SK-N-SH (cell line): ENCODE results near the gene ADAMTS9. TPM values are rescaled to one million over a fixed set of nuclear protein-coding genes. Genes with fewer than 3 reads are reported as not detected.

Experiments used
- CTCF ChIA-PET: fragments of 300-600, 350-600 bp; formaldehyde crosslinking; extraction: SDS; loops from one replicate; lab custom pipeline; 2021; lab: Yijun Ruan, JAX
- POLR2A ChIA-PET: fragments of 350-600 bp; sonication (Branson Sonifier 250); formaldehyde crosslinking; extraction: SDS; loops from one replicate; lab custom pipeline; 2020; ENCODE audit warnings: antibody characterized with exemption, inconsistent platforms; lab: Yijun Ruan, JAX
- DNase-seq: peaks from one replicate; pipeline ENCODE4 v3.0.0; 2012
- H2AFZ ChIP-seq: fragments of 200-600 bp; sonication (generic); 2 replicates; pipeline ENCODE4 v1.8.1; 2016; ENCODE audit warnings: antibody characterized with exemption, mild to moderate bottlenecking, low read depth
- H3F3A ChIP-seq: fragments of 200-600 bp; sonication (generic); replicated peaks from 2 replicates; pipeline ENCODE3; 2016; ENCODE audit warnings: antibody characterized with exemption, mild to moderate bottlenecking; ENCODE audit not compliant: insufficient read depth
- H3K27ac ChIP-seq, 2 experiments: fragments of 200-500 bp in 1 of 2; fragments of 200-600 bp in 1 of 2; sonication (Bioruptor generic) in 1 of 2; sonication (generic), shearing (Covaris generic) in 1 of 2; 2 replicates each; pipeline versions ENCODE4 v1.5.1 to v1.6.1; 2014 to 2016; ENCODE audit warnings: low read depth in 2 of 2, inconsistent platforms in 1 of 2, low read length in 1 of 2, mild to moderate bottlenecking in 1 of 2, mixed read lengths in 1 of 2
- H3K27me3 ChIP-seq: fragments of 200-600 bp; sonication (generic), shearing (Covaris generic); 2 replicates; pipeline ENCODE4 v1.6.1; 2016; ENCODE audit warnings: mixed run types; ENCODE audit not compliant: insufficient read depth
- H3K36me3 ChIP-seq, 2 experiments: fragments of 200-500 bp in 1 of 2; fragments of 200-600 bp in 1 of 2; sonication (Bioruptor generic) in 1 of 2; sonication (generic) in 1 of 2; replicated peaks in 1 of 2; 2 replicates each; pipeline versions ENCODE3 to v1.5.1; 2014 to 2016; ENCODE audit warnings: low read length in 1 of 2, mild to moderate bottlenecking in 1 of 2; ENCODE audit not compliant: insufficient read depth in 2 of 2, control insufficient read depth in 1 of 2
- H3K4me1 ChIP-seq, 2 experiments: fragments of 200-500 bp in 1 of 2; fragments of 200-600 bp in 1 of 2; sonication (Bioruptor generic) in 1 of 2; sonication (generic), shearing (Covaris generic) in 1 of 2; 2 replicates each; pipeline versions ENCODE4 v1.5.1 to v1.6.1; 2014 to 2016; ENCODE audit warnings: low read depth in 1 of 2, low read length in 1 of 2, mixed run types in 1 of 2; ENCODE audit not compliant: insufficient read depth in 2 of 2, control insufficient read depth in 1 of 2
- H3K4me2 ChIP-seq: fragments of 200-600 bp; sonication (generic), shearing (Covaris generic); 2 replicates; pipeline ENCODE4 v1.6.1; 2017; ENCODE audit warnings: mixed run types
- H3K4me3 ChIP-seq, 2 experiments: fragments of 200-500 bp in 1 of 2; fragments of 200-600 bp in 1 of 2; sonication (Bioruptor generic) in 1 of 2; sonication (generic), shearing (Covaris generic) in 1 of 2; 2 replicates each; pipeline versions ENCODE4 v1.5.1 to v1.8.1; 2014 to 2016; ENCODE audit warnings: low read depth in 2 of 2, inconsistent platforms in 1 of 2, low read length in 1 of 2, mild to moderate bottlenecking in 1 of 2, mixed read lengths in 1 of 2, moderate library complexity in 1 of 2
- H3K79me2 ChIP-seq: fragments of 200-600 bp; sonication (generic); 2 replicates; pipeline ENCODE4 v1.8.1; 2017; ENCODE audit warnings: mild to moderate bottlenecking; ENCODE audit not compliant: insufficient read depth
- H3K9ac ChIP-seq: fragments of 200-600 bp; sonication (generic); 2 replicates; pipeline ENCODE4 v1.6.1; 2017; ENCODE audit warnings: mixed run types
- H3K9me2 ChIP-seq: fragments of 200-600 bp; sonication (generic); 2 replicates; pipeline ENCODE4 v1.6.1; 2017; ENCODE audit warnings: mixed run types
- H3K9me3 ChIP-seq: fragments of 200-600 bp; sonication (generic); 2 replicates; pipeline ENCODE4 v1.6.1; 2017; ENCODE audit warnings: mixed run types, mild to moderate bottlenecking, moderate library complexity
- H4K20me1 ChIP-seq: fragments of 200-600 bp; sonication (generic); 2 replicates; pipeline ENCODE4 v1.6.1; 2017; ENCODE audit warnings: mild to moderate bottlenecking, mixed run types; ENCODE audit not compliant: insufficient read depth
- CTCF ChIP-seq: fragments of 200-600 bp; sonication (generic); IDR thresholded peaks from 2 replicates; pipeline ENCODE4 v1.6.1; 2017; ENCODE audit warnings: antibody characterized with exemption, mild to moderate bottlenecking, moderate library complexity
- EP300 ChIP-seq, 2 experiments: IDR thresholded peaks; 2 replicates each; pipeline versions ENCODE4 v1.4.0 to v1.6.1; 2012; ENCODE audit warnings: borderline replicate concordance in 1 of 2, low read depth in 1 of 2, low read length in 1 of 2
- EZH2phosphoT487 ChIP-seq: fragments of 200-600 bp; sonication (generic); IDR thresholded peaks from 2 replicates; pipeline ENCODE4 v1.6.1; 2017; ENCODE audit warnings: low read depth, mixed run types, mild to moderate bottlenecking, antibody characterized with exemption, moderate library complexity, borderline replicate concordance
- FOSL2 ChIP-seq: IDR thresholded peaks from 2 replicates; pipeline ENCODE4 v1.4.0; 2012; ENCODE audit warnings: low read depth, mild to moderate bottlenecking, moderate library complexity, borderline replicate concordance
- GABPA ChIP-seq: IDR thresholded peaks from 2 replicates; pipeline ENCODE4 v1.4.0; 2012; ENCODE audit warnings: low read depth, mild to moderate bottlenecking
- JUND ChIP-seq: IDR thresholded peaks from 2 replicates; pipeline ENCODE4 v1.4.0; 2012
- MXI1 ChIP-seq: IDR thresholded peaks from 2 replicates; pipeline ENCODE4 v1.6.1; 2012; ENCODE audit warnings: mild to moderate bottlenecking, low read depth, low read length, improper control_type of control experiment
- NFIC ChIP-seq: IDR thresholded peaks from 2 replicates; pipeline ENCODE4 v1.4.0; 2012; ENCODE audit warnings: borderline replicate concordance
- NRF1 ChIP-seq: IDR thresholded peaks from 2 replicates; pipeline ENCODE4 v1.6.1; 2012; ENCODE audit warnings: low read depth, mild to moderate bottlenecking, low read length
- PBX3 ChIP-seq: IDR thresholded peaks from 2 replicates; pipeline ENCODE4; 2012
- RCOR1 ChIP-seq: fragments of 150-350 bp; IDR thresholded peaks from 2 replicates; pipeline ENCODE4 v1.6.1; 2017; ENCODE audit warnings: antibody characterized with exemption, low read length
- RFX5 ChIP-seq: IDR thresholded peaks from 2 replicates; pipeline ENCODE4 v1.6.1; 2012; ENCODE audit warnings: mild to moderate bottlenecking, improper control_type of control experiment, low read length
- RXRA ChIP-seq: IDR thresholded peaks from 2 replicates; pipeline ENCODE4 v1.4.0; 2012; ENCODE audit warnings: low read depth, mild to moderate bottlenecking, borderline replicate concordance
- SMC3 ChIP-seq: IDR thresholded peaks from 2 replicates; pipeline ENCODE4 v1.6.1; 2012; ENCODE audit warnings: low read depth, low read length, improper control_type of control experiment
- TCF12 ChIP-seq: IDR thresholded peaks from 2 replicates; pipeline ENCODE4 v1.4.0; 2012
- TEAD4 ChIP-seq: IDR thresholded peaks from 2 replicates; pipeline ENCODE4 v1.4.0; 2012; ENCODE audit warnings: mild to moderate bottlenecking, borderline replicate concordance; ENCODE audit not compliant: insufficient read depth
- USF1 ChIP-seq: IDR thresholded peaks from 2 replicates; pipeline ENCODE4 v1.4.0; 2012; ENCODE audit warnings: low read depth, borderline replicate concordance
- USF2 ChIP-seq: fragments of 150-350 bp; IDR thresholded peaks from 2 replicates; pipeline ENCODE4 v1.6.1; 2017; ENCODE audit warnings: antibody characterized with exemption, low read length, low read depth, borderline replicate concordance
- ZBTB33 ChIP-seq: IDR thresholded peaks from 2 replicates; pipeline ENCODE4 v1.4.0; 2012; ENCODE audit warnings: low read depth, borderline replicate concordance
- WGBS: methylation state at CpG from one replicate; pipeline ENCODE4 v1.1.6; 2017; ENCODE audit warnings: low lambda C conversion rate; 5-methylcytosine and 5-hydroxymethylcytosine counted together
- polyA plus RNA-seq, 3 experiments: library from polyadenylated mRNA; depleted of rRNA; stranded (reverse); fragments of >200 nt; gene quantifications; 2 replicates each; pipeline ENCODE4 v1.2.3, GENCODE V29; 2012
- TF ChIP-seq, protein P1 (sequence below): fragments of 150-350 bp; IDR thresholded peaks from 2 replicates; pipeline ENCODE4 v1.6.1; 2016; ENCODE audit warnings: mild to moderate bottlenecking, low read depth, low read length

ADAMTS9 gene
- polyA plus RNA-seq, 1 of the 3 experiments (the other 2 are of a cell fraction) = 4.1 TPM

DNA sequence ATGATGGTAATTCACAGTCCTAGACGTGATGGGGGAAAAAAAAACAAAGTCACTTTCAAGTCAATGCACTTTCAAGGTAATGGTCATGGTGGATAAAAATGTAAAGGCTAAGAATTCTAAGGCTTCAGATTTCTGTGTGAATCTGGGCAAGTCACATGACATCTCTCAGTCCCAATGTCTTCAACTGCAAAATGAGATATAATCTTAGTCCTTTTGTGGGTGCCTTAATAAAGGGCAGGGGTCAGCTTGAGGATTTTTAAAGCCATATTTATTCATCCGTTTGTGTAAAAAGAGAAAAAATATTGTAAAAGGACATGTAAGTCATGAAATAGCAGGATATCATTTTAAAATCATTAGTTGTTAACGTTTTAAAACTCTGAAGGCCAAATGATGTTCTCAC lies 83.5 kb downstream of the ADAMTS9 start (continued):
- no peak for TF ChIP-seq ZBTB33
- TF ChIP-seq TCF12 = no peak
- no peak for TF ChIP-seq USF1

GRCh38 chr3:64601824-64602223 lies 86.0 kb downstream of the ADAMTS9 start:
- Histone ChIP-seq H3F3A (no peaks in the 10 kb centered on the region), H3K27me3 (no peaks in the 10 kb centered on the region), H3K79me2 (no peaks in the 10 kb centered on the region), H2AFZ (no peak overlapping the region), H3K9me2 (no peaks in the 10 kb centered on the region), H4K20me1 (no peaks in the 10 kb centered on the region), H3K4me2 (no peak overlapping the region), H3K9ac (no peak overlapping the region), H3K36me3 (peaks cover 8 to 80% of the 10 kb centered on the region in 2 experiments), H3K4me3 (no peak overlapping the region), H3K9me3 (no peaks in the 10 kb centered on the region), H3K27ac (peak overlapping the region in 1 of 2 experiments; percentile 87; a peak in 2 of 4 replicates), H3K4me1 (peaks cover 0 to 38% of the 10 kb centered on the region in 2 experiments; a peak in 2 of 4 replicates)
- DNase-seq = no peak
- ChIA-PET POLR2A (no interaction called here), CTCF (interaction anchor here (0.6 to 1.8 kb wide), 3 partner anchors 11 to 824 kb away, joined by 3 to 4 read pairs (median 4); no protein-coding TSS in a partner anchor)
- WGBS = 90% methylated on average over 9 of the region's 9 CpGs
- TF ChIP-seq RCOR1 = no peak
- no peak for TF ChIP-seq SMC3
- no peak for TF ChIP-seq JUND
- no peak for TF ChIP-seq USF1
- TF ChIP-seq USF2 = no peak
- no peak for TF ChIP-seq MXI1
- no peak for TF ChIP-seq NFIC
- TF ChIP-seq TEAD4 = no peak
- no peak for TF ChIP-seq RXRA
- no peak for TF ChIP-seq GABPA
- TF ChIP-seq NRF1 = no peak
- TF ChIP-seq CTCF = no peak
- TF ChIP-seq EZH2phosphoT487 = no peak
- TF ChIP-seq, protein P1, sequence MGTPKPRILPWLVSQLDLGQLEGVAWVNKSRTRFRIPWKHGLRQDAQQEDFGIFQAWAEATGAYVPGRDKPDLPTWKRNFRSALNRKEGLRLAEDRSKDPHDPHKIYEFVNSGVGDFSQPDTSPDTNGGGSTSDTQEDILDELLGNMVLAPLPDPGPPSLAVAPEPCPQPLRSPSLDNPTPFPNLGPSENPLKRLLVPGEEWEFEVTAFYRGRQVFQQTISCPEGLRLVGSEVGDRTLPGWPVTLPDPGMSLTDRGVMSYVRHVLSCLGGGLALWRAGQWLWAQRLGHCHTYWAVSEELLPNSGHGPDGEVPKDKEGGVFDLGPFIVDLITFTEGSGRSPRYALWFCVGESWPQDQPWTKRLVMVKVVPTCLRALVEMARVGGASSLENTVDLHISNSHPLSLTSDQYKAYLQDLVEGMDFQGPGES = no peak
- no peak for TF ChIP-seq EP300 (IDR thresholded peaks at IDR 0.05; ENCODE audit: borderline replicate concordance in 1 of 2, low read depth in 1 of 2, low read length in 1 of 2)
- TF ChIP-seq RFX5 = no peak
- TF ChIP-seq PBX3 = no peak
- TF ChIP-seq FOSL2 = no peak
